Muscle layer of colon (tissue), 2 donors: ENCODE data around the gene PTPN21.

ENCODE experiments used
- H3K27ac ChIP-seq: one replicate; pipeline ENCODE4 v1.7.0; 2013; ENCODE audit warnings: low read depth, mild to moderate bottlenecking, low read length, moderate library complexity
- H3K27me3 ChIP-seq, 2 donors: one replicate each; pipeline ENCODE4 v1.7.0; 2013; ENCODE audit warnings: low read length in 2 of 2, mild to moderate bottlenecking in 2 of 2; ENCODE audit not compliant: insufficient read depth in 2 of 2, control insufficient read depth in 1 of 2
- H3K36me3 ChIP-seq: one replicate; pipeline ENCODE4 v1.7.0; 2013; ENCODE audit warnings: mild to moderate bottlenecking, low read length; ENCODE audit not compliant: insufficient read depth
- H3K4me1 ChIP-seq: one replicate; pipeline ENCODE4 v1.7.0; 2013; ENCODE audit warnings: mild to moderate bottlenecking, low read length; ENCODE audit not compliant: insufficient read depth
- H3K4me3 ChIP-seq, 2 donors: one replicate each; pipeline ENCODE4 v1.7.0; 2013; ENCODE audit warnings: low read length in 2 of 2, low read depth in 1 of 2, mild to moderate bottlenecking in 1 of 2, moderate library complexity in 1 of 2
- H3K9ac ChIP-seq: one replicate; pipeline ENCODE4 v1.7.0; 2013; ENCODE audit warnings: low read length
- H3K9me3 ChIP-seq: one replicate; pipeline ENCODE4 v1.7.0; 2013; ENCODE audit warnings: mild to moderate bottlenecking, low read length
- donor health status: abdominal sarcoma.
- donor health status: Adenocarcinoma of cecum.

PTPN21 gene

DNA sequence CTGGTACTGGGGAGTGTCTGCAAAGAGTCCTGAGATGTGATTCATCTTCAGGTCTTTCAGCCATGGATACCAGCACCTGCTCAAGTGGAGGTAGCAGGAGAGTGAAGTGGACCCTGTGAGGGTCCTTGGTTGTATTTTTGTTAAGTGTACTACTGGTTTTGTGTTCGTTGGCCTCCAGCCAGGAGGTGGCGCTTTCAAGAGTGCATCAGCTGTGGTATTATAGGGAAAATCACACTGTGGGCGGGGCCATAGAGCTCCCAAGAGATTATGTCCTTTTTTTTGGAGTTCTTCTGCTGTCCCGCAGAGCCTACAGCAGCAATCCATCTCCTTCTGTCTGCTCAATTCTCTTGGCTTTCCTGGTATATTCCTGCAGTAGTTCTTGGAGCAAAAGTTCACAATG, 102.6 kb downstream of the PTPN21 start:
- no peaks in the 10 kb centered on the region for H3K4me1 ChIP-seq
- H3K27ac ChIP-seq: no peak overlapping the region
- H3K4me3 ChIP-seq: no peak overlapping the region
- H3K36me3 ChIP-seq: peaks cover 10% of the 10 kb centered on the region
- no peaks in the 10 kb centered on the region for H3K9me3 ChIP-seq
- no peak overlapping the region for H3K9ac ChIP-seq
- no peaks in the 10 kb centered on the region for H3K27me3 ChIP-seq

DNA sequence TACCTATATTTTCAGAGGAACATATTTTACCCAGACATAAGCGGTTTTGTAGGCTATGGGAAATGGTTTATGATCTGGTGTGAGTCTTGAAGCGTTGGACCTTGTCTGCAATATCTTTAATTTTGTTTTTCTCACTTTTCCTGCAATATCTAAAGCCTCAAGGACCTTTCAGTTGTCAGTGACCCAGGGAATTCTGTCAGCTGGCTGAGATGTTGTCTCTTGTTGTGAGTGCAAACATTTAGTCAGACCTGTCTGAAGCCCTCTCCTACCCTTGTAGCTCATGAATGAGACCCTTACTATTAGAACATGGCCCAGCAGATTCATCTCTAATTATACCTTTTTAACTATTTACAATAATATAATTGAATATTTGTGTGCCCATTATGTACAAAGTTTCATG, 115.7 kb downstream of the PTPN21 start:
- Histone ChIP-seq H3K36me3 (peaks cover 6% of the 10 kb centered on the region), H3K9me3 (no peaks in the 10 kb centered on the region), H3K9ac (no peak overlapping the region), H3K4me1 (no peaks in the 10 kb centered on the region), H3K27ac (no peak overlapping the region), H3K27me3 (no peaks in the 10 kb centered on the region), H3K4me3 (no peak overlapping the region)

GRCh38 chr14:88437658-88438057, 117.1 kb downstream of the PTPN21 start:
- no peak overlapping the region for H3K9ac ChIP-seq

GRCh38 chr14:88430976-88431375, 123.8 kb downstream of the PTPN21 start:
- Histone ChIP-seq H3K27me3 (no peaks in the 10 kb centered on the region), H3K9me3 (no peaks in the 10 kb centered on the region), H3K4me1 (no peaks in the 10 kb centered on the region), H3K36me3 (peaks cover 4% of the 10 kb centered on the region), H3K4me3 (no peak overlapping the region), H3K27ac (no peak overlapping the region), H3K9ac (no peak overlapping the region)

More at GRCh38 chr14:88437658-88438057, 117.1 kb downstream of the PTPN21 start:
- no peak overlapping the region for H3K27ac ChIP-seq
- no peaks in the 10 kb centered on the region for H3K27me3 ChIP-seq
- no peak overlapping the region for H3K4me3 ChIP-seq
- peaks cover 6% of the 10 kb centered on the region for H3K36me3 ChIP-seq
- H3K9me3 ChIP-seq: no peaks in the 10 kb centered on the region
- H3K4me1 ChIP-seq: no peaks in the 10 kb centered on the region

DNA sequence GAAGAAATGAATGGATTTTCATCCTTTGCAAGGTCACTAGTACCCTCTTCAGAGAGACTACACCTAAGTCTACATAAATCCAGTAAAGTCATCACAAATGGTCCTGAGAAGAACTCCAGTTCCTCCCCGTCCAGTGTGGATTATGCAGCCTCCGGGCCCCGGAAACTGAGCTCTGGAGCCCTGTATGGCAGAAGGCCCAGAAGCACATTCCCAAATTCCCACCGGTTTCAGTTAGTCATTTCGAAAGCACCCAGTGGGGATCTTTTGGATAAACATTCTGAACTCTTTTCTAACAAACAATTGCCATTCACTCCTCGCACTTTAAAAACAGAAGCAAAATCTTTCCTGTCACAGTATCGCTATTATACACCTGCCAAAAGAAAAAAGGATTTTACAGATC, 128.5 kb downstream of the PTPN21 start:
- H3K9ac ChIP-seq: no peak overlapping the region
- no peaks in the 10 kb centered on the region for H3K27me3 ChIP-seq
- H3K4me1 ChIP-seq: no peaks in the 10 kb centered on the region
- peaks cover 4% of the 10 kb centered on the region for H3K36me3 ChIP-seq
- no peaks in the 10 kb centered on the region for H3K9me3 ChIP-seq
- no peak overlapping the region for H3K27ac ChIP-seq
- H3K4me3 ChIP-seq: no peak overlapping the region

GRCh38 chr14:88424573-88424972, 130.2 kb downstream of the PTPN21 start:
- Histone ChIP-seq H3K27ac (no peak overlapping the region), H3K9me3 (no peaks in the 10 kb centered on the region), H3K36me3 (peaks cover 3% of the 10 kb centered on the region), H3K4me3 (no peak overlapping the region), H3K27me3 (no peaks in the 10 kb centered on the region), H3K4me1 (no peaks in the 10 kb centered on the region), H3K9ac (no peak overlapping the region)

GRCh38 chr14:88422919-88423650, 131.7 kb downstream of the PTPN21 start:
- no peaks in the 10 kb centered on the region for H3K4me1 ChIP-seq
- H3K27me3 ChIP-seq: no peaks in the 10 kb centered on the region
- no peaks in the 10 kb centered on the region for H3K9me3 ChIP-seq
- no peaks in the 10 kb centered on the region for H3K36me3 ChIP-seq
- no peak overlapping the region for H3K9ac ChIP-seq
- no peak overlapping the region for H3K27ac ChIP-seq
- H3K4me3 ChIP-seq: no peak overlapping the region

- H3K9me3 ChIP-seq: no peaks in the 10 kb centered on the region
- H3K27ac ChIP-seq: no peak overlapping the region
- H3K36me3 ChIP-seq: no peaks in the 10 kb centered on the region
- no peak overlapping the region for H3K9ac ChIP-seq
- no peaks in the 10 kb centered on the region for H3K4me1 ChIP-seq
- H3K4me3 ChIP-seq: no peak overlapping the region
- H3K27me3 ChIP-seq: no peaks in the 10 kb centered on the region
Observed at GRCh38 chr14:88422047-88422446, 132.8 kb downstream of the PTPN21 start.

GRCh38 chr14:88421286-88421685, 133.5 kb downstream of the PTPN21 start:
- H3K27ac ChIP-seq: no peak overlapping the region
- no peaks in the 10 kb centered on the region for H3K4me1 ChIP-seq
- peaks cover 4% of the 10 kb centered on the region for H3K36me3 ChIP-seq
- no peaks in the 10 kb centered on the region for H3K9me3 ChIP-seq
- H3K9ac ChIP-seq: no peak overlapping the region
- no peak overlapping the region for H3K4me3 ChIP-seq
- H3K27me3 ChIP-seq: no peaks in the 10 kb centered on the region

- Histone ChIP-seq H3K9me3 (no peaks in the 10 kb centered on the region), H3K36me3 (peaks cover 4% of the 10 kb centered on the region), H3K27me3 (no peaks in the 10 kb centered on the region), H3K4me1 (no peaks in the 10 kb centered on the region), H3K4me3 (no peak overlapping the region), H3K27ac (no peak overlapping the region), H3K9ac (no peak overlapping the region)
Observed at GRCh38 chr14:88420187-88420586, 134.6 kb downstream of the PTPN21 start.

- Histone ChIP-seq H3K4me1 (no peaks in the 10 kb centered on the region), H3K27ac (no peak overlapping the region), H3K4me3 (no peak overlapping the region), H3K27me3 (no peaks in the 10 kb centered on the region), H3K9ac (no peak overlapping the region), H3K36me3 (peaks cover 4% of the 10 kb centered on the region), H3K9me3 (no peaks in the 10 kb centered on the region)
Observed at GRCh38 chr14:88417594-88417993, 137.2 kb downstream of the PTPN21 start.
